SHP77 treated with DMSO at 0.1 percent for 48 hours (cell line): ENCODE measurements around the gene RNF20.
"Not testable (repeated sequence)": the region's sequence is repeated elsewhere in the genome, so short reads cannot be mapped to it uniquely, and the experiment has no call there.

Experiments used
- DNase-seq: peaks from one replicate; lab custom pipeline; 2025; lab: John Stamatoyannopoulos, UW

The RNF20 gene

DNA sequence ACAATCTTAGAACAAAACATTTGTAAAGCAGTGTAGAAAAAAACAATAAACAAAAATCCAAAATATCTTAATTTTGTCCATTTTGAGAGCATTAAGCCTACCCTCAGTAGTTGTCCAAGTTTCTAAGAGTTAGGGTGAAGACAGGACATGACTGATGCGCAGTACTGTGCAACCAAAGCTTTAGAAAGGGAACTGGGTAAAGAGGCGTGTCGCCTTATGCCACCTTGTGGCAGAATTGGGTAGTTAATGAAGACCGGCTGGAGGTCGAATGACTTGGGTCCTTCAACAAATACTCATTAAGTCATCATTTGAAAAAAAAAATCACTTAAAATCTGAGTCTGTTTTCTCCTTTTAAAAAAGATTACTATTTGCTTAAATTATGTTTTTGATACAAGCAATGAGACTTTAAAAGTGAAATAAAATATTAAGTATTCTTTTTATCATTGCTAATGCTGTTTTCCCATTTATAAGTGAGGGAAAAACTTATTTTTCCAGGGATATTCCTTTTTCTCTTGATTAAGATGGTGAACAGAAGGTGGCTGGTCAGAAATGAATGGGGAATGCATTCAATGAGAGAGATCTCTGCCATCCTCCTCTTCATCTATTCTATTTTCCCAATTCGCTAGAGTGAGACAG lies 3.5 kb upstream of the RNF20 start:
- DNase-seq, result peak; percentile 30

DNA sequence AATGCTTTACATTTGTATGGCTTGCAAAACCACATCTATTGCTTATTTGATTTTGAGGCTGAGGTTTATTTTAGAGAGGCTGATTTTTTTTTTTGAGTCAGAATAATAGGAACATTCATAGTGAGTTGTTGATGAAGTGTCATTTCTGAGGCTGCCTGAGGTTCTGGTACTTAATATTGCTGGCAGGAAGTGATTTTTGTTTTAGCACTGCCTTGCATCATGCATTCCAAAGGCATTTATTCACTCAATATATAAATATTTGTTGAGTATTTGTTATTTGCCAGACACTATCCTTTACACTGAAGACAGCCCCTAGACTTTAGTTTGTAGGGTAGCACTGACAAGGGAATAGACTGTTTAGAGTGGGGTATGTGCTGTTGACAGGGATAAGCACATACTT lies 2.7 kb downstream of the RNF20 start:
- no peak for DNase-seq

DNA sequence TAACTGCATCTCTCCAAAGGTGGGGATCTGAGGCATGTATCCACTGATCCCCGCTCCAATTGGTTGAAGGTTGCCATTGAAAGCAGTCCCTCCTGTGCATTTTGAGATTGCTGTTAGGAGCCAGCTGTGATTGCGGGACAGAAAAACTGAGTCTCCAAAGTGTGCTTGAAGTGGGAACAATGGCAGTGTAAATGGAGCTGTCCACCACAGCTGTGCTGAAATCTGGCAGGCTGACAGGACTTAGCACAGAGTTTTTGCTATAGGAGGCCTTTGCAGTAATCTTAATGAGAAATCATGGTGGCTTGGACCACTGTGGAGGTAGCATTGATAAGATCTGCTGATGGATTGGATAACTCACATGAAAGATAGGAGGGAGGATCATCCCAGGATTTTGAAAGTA lies 3.3 kb downstream of the RNF20 start:
- no peak for DNase-seq

GRCh38 chr9:101540069-101540468 lies 6.4 kb downstream of the RNF20 start:
- DNase-seq, result no peak

- no peak for DNase-seq
Measured at GRCh38 chr9:101543098-101543735, 9.6 kb downstream of the RNF20 start.

- not testable (repeated sequence) for DNase-seq
Measured at GRCh38 chr9:101549472-101550098, 15.9 kb downstream of the RNF20 start.

GRCh38 chr9:101561740-101562139 lies 28.1 kb downstream of the RNF20 start:
- DNase-seq, result no peak

GRCh38 chr9:101562966-101563365 lies 29.3 kb downstream of the RNF20 start:
- DNase-seq, result no peak

GRCh38 chr9:101564252-101564651 lies 30.6 kb downstream of the RNF20 start:
- no peak for DNase-seq

DNA sequence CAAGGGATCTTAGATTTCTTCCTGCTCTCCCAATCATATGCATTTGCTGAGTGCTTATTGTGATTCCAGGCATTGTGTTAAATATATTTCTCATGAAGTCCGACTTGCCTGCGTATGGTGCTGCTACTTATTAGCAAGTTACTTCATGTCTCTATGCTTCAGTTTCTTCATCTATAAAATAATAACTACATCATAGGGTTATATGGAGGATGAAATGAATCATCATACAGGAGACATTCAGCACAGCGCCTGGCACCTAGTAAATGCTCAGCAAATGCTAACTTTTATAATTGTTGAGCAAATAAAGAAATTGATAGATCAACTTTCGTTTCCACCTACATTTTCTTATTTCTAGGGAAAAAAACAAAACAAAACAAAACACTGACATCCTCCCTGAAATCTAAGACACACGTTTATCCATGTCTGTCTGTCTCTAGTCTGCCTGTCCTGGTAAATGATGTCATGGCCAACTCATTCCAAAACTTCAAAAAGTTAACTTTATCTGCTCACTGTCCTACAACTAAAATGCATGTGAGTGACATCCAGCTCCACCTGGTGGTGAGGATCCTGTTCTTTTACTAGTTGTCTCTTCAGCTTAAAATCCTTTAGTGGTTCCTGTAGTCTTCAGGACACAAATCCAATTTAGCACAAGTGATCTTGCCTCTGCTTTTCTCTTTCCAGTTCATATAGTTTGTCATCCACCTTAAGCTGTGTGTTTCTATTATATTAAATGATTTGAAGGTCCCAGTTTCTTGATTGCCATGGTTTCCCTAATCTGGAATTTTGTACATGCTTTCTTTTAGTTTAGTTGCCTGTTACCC lies 33.5 kb downstream of the RNF20 start:
- no peak for DNase-seq

- no peak for DNase-seq
Measured at GRCh38 chr9:101567725-101568350, 34.2 kb downstream of the RNF20 start.

GRCh38 chr9:101569741-101570501 lies 36.3 kb downstream of the RNF20 start:
- DNase-seq, result no peak

GRCh38 chr9:101571114-101571513 lies 37.5 kb downstream of the RNF20 start:
- no peak for DNase-seq

DNA sequence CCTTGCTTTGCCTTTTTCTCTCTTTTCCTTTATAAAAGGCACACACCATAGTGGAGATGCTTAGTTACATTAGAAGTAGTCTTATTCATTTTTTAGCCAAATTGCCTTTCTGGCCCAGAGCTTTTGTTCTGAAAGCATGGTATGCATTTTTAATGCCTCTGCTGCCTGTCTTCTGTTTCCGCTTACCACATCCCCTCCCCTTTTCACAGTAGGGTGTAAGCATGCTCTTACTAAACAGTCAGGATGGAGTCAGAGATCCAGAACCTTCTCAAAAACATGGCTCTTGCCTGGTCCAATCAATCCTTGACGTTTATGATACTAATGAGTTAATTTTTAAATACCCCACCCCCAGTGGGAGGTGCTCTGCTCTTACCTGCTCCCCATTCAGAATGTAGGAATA lies 38.7 kb downstream of the RNF20 start:
- DNase-seq, result no peak

GRCh38 chr9:101574731-101575333 lies 41.2 kb downstream of the RNF20 start:
- DNase-seq, result no peak

- no peak for DNase-seq
Measured at GRCh38 chr9:101578378-101578777, 44.7 kb downstream of the RNF20 start.

DNA sequence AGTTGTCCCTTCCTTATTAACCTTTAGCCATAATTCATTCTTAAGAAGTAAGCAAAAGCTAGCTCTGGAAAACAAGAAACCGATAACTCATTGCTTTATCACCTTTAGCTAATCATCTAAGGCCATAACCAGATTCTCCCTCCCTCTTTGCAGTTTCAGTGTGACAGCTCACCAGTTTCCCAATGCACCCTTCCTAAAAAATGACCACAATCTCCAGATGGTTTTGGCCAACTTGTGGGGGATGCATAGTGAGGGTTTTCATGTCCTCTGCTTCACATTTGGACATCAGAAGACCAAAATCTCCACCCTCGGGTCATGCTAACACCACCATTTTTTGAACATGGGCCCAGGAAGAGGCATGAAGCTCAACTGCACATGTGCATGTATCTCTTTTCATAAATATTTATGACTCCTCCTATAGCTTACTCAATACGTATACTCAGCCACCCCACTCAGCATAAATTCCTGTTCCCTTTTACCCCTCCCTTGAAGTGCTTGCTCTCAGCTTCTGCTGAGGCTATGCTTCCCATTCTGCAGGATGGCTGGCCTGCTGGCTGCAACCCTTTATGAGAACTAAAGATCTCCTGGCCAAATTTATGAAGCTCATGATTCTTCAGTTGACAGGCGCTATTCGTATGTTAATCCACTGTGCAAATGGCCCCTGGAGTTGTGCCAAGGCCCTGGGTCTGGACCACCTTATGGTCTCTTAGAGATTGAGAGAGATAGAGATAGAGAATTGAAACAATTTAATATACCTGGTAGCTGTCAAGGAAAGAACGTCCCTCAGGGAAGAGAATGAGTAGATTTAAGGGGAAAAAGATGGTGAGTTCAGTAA lies 46.3 kb downstream of the RNF20 start:
- DNase-seq, result no peak

- DNase-seq, result no peak
Measured at GRCh38 chr9:101582553-101582952, 48.9 kb downstream of the RNF20 start.

- DNase-seq, result no peak
Measured at GRCh38 chr9:101585740-101586139, 52.1 kb downstream of the RNF20 start.

DNA sequence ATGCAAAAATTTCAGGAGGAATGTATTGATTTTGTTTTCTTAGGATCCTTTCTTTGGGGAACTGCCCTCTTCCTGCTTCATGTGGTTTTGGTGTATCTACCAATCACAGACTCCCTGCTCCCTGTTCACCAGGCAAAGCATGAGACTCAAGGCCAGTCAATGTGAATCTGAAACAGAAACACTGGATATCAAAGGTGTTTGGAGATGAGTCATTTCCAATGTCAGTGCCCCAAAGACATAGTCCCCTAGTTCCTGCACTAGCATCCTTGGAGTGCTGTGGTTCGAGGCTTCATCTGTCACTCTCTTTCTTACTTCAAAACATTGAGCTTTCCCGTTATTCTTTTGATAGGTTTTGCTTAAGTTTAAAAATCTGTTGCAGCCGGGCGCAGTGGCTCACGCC lies 53.0 kb downstream of the RNF20 start:
- DNase-seq, result no peak
